GM12891 (cell line): ENCODE measurements around the gene SPINK5.

Source experiments
- POLR2A ChIP-seq: IDR thresholded peaks from 2 replicates; pipeline ENCODE4 v1.6.1; 2011; ENCODE audit warnings: low read depth, low read length, control low read depth
- POLR2AphosphoS5 ChIP-seq: IDR thresholded peaks from 2 replicates; pipeline ENCODE4 v1.6.1; 2011; ENCODE audit warnings: low read depth, low read length, control low read depth
- POU2F2 ChIP-seq: IDR thresholded peaks from 2 replicates; pipeline ENCODE4 v1.6.1; 2011; ENCODE audit warnings: low read depth, mild to moderate bottlenecking, control low read depth, low read length, moderate library complexity
- SPI1 ChIP-seq: IDR thresholded peaks from 2 replicates; pipeline ENCODE4 v1.6.1; 2011; ENCODE audit warnings: low read depth, low read length, control low read depth
- TAF1 ChIP-seq: IDR thresholded peaks from 2 replicates; pipeline ENCODE4 v1.6.1; 2011; ENCODE audit warnings: low read depth, low read length, control low read depth

DNA sequence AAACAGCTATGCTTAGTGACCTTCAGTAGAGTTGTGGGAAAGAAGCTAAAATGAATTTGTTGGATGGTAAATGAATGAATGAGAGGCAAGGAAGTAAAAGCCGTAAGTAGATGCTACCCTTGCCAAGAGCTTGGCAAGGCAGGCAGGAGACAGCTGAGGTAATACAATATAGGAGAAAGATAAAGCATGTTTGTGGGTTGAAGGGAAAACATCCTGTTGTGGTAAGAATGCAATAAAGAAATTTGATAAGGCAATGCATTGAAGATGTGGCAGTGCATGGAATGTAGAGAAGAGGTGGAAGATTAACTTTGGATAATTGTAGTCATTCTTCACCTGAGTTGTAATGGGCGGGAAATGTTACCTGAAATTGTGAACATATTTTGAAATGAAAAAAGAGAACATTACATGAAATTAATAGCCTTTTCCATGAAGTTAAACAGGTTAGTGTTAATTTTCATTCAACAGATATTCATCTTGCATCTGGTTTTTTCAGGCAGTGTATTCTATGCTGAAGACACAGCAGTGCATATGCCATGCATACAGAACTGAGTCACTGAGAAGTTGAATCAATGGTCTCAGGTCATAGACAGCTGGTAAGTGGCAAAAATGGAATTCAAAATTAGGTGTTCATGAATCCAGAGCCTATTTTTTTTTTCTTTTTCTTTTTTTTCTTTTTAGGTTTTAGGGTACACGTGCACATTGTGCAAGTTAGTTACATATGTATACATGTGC, 43.4 kb upstream of the SPINK5 start:
- TF ChIP-seq POLR2AphosphoS5 (no peak), POLR2A (no peak), TAF1 (no peak), POU2F2 (no peak), SPI1 (no peak)
